Stimulated activated CD8-positive, alpha-beta memory T cell treated with anti-CD3 and anti-CD28 coated beads, Interleukin-12 subunit alpha, Interleukin-12 subunit beta, amount 100 ng/mL, for 1 hour (primary cell): ENCODE data around the gene SGSH.

Experiments
- DNase-seq: peaks from one replicate; pipeline ENCODE4 v3.0.0-alpha.2; 2020; ENCODE audit warnings: low read depth

The SGSH gene

DNA sequence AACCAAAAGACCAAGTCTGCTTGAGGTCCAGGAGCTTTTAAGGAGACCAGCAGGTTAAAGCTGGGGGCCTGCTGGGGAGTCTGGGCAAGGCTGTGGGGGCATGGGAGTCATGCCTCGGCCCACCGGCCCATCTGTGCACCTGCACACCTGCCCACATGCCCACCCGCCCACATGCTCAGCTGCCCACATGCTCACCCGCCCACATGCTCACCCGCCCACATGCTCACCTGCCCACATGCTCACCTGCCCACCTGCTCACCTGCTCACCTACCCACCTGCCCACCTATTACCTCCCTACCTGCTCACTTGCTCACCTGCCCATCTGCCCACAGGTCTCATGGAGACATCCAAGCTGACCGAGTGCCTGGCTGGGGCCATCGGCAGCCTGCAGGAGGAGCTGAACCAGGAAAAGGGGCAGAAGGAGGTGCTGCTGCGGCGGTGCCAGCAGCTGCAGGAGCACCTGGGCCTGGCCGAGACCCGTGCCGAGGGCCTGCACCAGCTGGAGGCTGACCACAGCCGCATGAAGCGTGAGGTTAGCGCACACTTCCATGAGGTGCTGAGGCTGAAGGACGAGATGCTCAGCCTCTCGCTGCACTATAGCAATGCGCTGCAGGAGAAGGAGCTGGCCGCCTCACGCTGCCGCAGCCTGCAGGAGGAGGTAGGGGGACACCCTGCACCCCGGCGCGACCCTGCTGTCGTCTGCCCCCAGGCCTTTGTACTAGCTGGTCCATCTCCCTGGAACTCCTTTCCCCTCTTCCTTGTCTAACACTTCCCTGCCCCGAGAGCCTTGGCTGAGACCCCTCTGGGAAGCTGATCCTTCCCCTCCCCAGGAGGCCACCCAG is 36.3 kb downstream of the SGSH start:
- no peak for DNase-seq

DNA sequence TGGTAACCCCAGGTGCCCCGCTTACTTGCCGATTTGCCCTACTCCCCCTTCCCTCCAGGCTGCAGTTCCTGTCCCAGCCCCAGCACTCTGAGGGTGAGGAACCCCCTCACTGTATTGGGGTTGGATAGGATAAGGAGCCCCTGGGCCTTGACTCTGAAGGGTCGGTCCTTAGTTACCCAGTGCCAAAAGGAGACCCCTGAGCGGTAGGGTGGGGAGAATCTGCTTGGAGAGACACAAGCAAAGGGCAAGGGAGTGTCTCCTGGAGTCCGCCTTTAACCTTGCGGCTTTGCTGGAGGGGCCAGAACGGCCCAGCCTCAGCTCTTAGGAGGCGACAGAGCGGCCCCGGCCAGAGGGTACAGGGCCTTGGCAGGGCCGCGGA is 37.3 kb downstream of the SGSH start:
- DNase-seq, result no peak

DNA sequence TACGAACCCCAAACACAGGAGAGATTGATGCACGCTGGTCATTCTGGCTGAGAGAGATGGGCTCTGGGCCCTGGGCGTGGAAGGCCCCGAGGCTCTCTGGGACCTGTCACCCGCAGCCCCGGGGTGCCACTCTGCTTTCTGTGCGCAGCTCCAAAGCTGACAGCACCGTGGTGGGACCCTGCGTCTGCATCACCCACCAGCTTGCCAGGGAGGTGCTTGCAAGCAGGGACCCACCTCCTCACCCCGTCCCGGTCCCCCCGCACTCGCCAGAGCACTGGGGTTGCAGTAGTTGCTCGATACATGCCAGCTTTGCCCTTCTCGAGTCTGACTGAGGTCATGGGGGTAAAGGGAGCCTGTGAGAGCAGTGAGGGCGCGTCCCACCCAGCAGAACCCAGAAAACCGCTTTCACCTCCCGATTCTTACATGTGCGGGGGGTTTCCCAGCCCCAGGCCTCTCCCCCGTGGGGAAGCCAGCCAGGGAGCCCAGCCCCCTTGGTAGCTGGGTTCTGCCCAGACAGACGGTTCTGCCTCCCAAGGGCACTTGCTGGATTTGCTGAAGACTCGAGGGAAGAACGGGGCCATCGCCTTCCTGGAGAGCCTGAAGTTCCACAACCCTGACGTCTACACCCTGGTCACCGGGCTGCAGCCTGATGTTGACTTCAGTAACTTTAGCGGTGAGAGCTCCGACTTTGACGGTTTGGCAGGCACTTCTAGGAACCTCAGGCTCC is 37.9 kb downstream of the SGSH start:
- no peak for DNase-seq

DNA sequence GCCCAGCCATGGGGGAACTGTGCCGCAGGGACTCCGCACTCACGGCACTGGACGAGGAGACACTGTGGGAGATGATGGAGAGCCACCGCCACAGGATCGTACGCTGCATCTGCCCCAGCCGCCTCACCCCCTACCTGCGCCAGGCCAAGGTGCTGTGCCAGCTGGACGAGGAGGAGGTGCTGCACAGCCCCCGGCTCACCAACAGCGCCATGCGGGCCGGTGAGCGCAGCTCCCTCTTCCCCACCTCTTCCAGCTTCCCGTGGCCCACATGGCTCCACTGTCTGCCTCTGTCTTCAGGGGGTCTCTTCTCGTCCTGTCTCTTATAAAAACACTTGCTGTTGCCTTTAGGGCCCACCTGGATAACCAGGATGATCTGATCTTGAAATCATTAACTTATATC is 38.7 kb downstream of the SGSH start:
- DNase-seq, result no peak

DNA sequence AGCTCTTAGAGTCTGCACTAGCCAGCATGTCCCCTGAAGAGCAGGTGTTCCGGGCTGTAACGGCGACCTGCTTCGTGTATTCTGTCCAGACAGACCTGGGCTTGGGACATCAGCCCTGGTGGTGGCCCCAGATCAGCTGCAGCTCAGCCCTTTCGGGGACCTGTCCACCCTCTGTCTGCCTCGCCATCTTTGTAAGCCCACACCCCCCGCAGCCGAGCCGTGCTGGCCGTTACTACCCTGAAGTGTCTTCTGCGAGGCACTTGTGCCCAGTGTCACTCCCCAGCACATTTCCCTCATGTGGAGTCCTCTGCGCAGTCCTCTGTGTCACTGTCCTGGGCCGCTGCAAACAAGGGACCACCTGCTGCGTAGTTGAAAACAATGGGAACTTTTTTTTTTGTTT is 39.9 kb downstream of the SGSH start:
- no peak for DNase-seq

DNA sequence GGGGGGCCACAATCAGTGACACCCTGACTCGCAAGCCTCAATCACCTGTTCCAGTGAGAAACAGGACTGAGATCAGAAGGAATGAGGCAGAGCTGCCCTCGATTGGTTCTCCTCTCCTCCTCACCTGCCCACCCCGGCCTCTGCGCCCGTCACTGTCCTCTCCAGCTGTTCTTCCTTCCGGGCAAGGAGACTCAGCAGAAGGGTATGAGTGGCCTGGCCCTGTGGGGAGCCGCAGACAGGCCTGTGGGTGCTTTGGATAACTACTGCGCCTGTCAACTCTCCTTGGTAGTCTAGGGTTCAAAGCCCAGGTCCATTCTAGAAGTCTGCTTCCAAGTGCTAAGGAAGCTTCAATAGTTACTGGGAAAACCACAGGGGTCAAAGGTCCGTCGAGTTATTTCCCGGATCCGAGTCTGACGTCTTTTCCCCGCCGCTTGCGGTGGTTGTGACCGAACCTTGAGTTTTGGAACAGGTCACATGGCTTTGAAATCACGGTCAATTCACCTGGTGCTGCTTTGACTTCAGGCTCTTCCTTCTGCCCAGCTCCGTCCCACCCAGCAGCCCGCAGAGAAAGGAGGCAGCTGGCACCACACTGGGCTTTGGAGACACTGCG is 42.0 kb downstream of the SGSH start:
- no peak for DNase-seq

DNA sequence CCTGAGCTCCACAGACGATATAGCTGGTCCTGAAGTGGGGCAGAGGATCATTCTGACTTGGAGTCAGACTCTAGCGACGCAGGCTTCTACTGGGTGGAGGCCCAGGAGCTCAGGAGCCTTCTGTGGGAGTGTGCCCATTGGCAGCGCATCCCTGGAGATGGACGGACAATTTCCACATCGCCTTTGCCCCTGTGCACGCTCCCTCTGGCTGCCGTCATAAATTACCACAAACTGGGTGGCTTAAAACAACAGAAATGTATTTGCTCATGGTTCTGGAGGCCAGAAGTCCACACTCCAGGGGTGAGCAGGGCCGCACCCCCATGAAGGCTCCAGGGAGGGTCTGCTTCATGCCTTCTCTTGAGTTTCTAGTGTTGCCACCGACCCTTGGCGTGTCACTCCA is 43.4 kb downstream of the SGSH start:
- DNase-seq, result no peak

DNA sequence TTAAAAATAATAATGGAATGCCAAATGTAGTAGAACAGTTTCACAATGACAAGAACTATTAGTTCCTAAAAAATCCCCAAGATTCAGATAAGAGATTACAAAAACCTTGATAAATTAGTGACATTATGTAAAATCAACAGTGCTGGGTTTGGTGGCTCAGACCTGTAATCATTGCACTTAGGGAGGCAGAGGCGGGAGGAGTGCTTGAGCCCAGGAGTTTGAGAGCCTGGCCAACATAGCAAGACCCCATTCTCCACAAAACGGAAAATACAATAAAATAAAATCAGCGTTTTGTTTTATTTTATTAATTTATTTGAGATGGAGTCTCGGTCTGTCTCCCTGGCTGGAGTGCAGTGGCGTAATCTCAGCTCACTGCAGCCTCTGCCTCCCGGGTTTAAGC is 46.2 kb downstream of the SGSH start:
- no peak for DNase-seq

DNA sequence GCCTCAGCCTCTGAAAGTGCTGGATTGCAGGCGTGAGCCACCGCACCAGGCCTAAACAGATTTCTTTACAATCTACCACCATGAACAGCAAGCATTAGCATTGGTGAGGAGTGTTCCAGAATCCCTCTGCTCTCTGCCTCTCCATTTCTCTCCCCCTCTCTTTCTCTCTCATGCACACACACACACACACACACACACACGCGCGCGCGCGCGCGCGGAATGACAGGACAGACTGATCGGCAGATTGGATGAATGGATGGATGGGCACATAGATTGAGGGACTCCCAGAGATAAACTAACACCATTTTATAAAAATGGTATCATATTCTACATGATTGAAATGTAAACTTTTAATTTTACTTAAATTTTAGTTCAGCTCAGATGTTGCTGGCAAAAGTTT is 47.0 kb downstream of the SGSH start:
- no peak for DNase-seq

DNA sequence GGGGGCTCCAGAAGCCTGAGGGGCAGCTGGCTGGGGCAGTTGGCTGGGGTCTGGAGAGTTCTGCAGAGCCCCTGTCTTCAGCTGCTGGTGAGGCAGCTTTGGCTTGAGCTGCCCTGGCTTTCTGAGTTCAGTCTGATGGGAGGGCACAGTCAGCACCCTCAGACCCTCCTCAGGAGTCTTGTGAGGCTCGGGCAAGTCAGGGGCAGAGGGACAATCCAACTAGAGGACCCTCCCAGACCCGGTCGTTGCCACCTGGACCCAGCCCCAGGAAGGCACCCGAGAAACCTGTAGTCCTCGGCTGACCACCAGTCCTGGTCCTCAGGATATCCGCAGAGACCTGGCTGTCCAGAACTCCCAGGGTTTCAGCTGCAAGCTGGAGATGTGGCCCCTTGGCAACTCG is 48.5 kb downstream of the SGSH start:
- no peak for DNase-seq

DNA sequence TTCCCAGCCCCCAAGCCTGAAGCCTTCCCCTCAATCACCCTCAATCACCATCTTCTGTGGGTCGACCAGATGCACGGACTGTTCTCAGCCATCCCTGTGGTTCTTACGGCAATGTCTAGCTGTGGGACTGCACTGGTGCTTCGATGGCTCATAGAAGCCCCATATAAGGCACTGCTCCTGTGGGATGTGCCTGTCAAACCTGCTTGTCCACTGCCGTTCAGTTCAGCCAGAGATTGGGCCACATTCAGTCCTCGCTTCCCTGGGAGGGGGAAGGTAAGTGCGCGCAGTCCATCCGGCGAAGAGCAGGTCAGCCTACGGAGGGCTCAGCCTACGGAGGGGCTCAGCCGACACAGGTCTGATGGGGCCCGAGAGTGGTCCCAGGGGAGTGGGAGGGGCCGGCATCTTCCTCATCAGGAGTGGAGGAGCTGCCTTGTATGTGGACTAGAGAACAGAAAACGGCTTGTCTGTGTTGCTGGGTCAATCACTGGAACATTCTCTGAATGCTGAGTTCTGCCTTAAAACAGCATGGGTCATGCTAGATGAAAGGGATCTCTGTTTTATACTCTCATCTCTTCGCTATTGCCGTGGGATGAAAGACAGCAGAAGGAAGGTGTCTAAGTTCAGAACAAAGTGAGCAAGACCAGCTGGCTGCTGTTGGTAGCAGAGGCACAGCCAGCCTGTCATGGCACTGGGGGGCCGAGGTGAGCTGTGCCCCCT is 50.2 kb downstream of the SGSH start, which contains the start of gene CARD14:
Gene CARD14, plus strand, starts transcription at position 247 of the 717 bp plus-strand sequence. CDS start 11,409 bp downstream, outside the sequence.
- DNase-seq, result no peak

DNA sequence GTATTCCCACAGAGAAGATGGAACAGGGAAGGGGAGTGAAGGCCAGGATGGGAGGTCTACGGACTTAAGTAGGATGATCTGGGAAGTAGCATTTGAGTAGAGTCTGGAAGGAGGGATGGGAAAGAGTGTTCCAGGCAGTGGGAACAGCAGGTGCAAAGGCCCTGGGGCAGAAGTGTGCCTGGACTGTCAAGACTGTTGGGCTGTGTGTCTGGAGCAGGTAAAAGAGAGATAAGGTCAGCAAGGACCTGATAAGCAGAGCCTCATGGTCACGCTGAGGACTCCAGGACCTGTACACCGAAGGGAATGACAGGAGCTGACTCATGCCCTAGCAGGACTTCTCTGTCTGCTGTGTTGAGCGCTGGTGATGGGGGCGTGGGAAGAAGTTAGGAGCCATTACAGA is 51.0 kb downstream of the SGSH start:
- no peak for DNase-seq

DNA sequence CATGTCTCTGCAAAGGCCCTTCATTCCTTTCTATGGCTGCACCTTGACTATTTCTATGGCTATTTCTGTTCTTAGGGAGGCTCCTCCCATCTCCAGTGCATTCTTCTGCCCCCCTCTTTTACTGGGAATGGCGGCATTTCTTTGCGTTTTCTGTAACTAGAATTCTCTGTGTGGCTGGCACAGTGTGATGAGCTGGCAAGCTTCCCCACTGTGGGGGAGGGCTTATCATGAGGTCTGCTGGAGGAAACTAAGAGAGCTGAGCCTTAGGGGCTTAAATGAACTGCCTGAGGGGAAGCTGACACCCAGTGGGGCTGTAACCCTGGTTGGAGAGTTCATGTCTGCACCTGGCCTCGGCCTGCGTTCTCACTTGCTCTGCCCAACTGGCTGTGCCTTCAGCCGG is 51.8 kb downstream of the SGSH start:
- no peak for DNase-seq

DNA sequence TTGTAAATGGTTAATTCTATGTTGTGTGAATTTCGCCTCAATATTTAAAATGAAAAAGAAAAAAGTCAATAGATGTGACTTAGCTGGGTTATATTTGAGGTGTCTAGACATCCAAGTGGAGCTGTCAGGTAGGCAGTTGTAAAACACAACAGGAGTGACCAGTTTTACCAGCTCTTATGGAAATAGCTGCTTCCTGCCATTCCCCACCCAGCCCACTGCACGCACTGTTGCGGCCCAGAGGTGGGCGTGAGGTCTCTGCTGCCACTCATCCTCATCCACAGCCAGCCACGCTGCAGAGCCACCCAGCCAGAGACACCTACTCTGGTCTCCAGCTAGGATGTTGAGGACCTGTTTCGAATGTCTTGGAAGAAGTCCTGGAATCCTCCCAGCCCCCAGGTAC is 53.7 kb downstream of the SGSH start:
- DNase-seq, result no peak

DNA sequence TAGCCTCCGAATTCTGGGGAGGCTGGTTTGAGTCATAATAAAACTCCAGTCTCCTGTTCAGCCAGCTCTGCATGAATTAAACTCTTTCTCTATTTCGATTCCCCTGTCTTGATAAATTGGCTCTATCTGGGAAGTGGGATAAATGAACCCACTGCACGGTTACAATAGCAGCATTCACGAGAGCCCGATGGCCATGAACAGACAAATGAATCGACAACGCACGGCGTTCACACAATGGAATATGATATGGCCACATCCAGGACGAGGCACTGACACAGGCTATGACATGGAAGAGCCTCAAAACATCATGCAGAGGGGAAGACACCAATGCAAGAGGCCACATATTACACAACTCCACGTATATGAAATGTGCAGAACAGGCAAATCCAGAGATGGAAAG is 55.9 kb downstream of the SGSH start:
- DNase-seq, result no peak

DNA sequence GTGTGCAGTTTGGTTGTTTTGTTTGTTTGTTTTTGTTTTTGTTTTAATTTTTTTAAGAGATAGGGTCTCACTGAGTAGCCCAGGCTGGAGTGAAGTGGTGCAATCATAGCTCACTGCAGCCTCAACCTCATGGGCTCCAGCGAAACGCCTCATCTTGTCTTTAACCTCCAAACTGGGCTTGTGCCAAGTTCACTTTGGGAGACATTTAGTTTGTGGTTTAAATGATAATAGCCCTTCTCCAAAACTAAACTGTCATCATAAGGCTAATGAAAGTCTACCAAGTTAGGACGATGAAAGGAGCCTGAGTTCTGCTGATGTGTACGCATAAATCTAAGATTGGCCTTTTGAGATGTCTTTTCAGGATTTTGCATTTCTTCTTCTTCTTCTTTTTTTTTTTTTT is 56.8 kb downstream of the SGSH start:
- no peak for DNase-seq

DNA sequence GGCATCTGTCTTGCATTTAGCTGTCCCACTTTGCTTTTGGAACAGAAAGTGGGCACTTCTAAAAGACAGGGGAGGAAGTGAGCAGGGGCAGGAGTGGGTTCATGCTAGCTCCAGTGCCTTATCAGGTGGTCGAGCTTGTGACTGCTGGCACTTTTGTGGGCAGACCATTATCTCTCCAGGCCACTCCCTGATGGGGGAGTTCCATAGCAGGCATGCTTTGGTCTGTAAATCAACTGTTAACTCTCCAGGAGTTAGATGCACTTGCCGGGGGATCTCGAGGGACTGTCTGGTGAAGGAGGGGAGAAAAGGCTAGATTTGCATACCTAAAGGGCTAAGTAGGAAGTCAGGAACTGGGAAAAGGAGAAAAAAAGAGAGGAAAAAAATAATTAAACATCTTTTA is 59.6 kb downstream of the SGSH start:
- DNase-seq, result no peak
